Epithelial cell of proximal tubule (primary cell): ENCODE results near the gene UQCRHL. TPM values are rescaled to one million over a fixed set of nuclear protein-coding genes. Genes with fewer than 3 reads are reported as not detected.
A peak's percentile ranks its signal among the peaks of the same experiment; 100 is the strongest.

ENCODE experiments used
- DNase-seq: peaks from one replicate; pipeline ENCODE4 v3.0.0-alpha.2; 2011; ENCODE audit warnings: low read depth
- H3K4me3 ChIP-seq: 2 replicates; pipeline ENCODE4 v1.5.1; 2011; ENCODE audit warnings: low read depth, mild to moderate bottlenecking, low read length
- total RNA-seq: library from RNA; depleted of rRNA; stranded (reverse); fragments of >200 nt; gene quantifications from 2 replicates; pipeline ENCODE4 v1.2.3, GENCODE V29; 2015
- TF ChIP-seq, protein P1 (sequence below): conservative IDR thresholded peaks from 2 replicates; pipeline ENCODE4 v1.5.1; 2012; ENCODE audit warnings: low read depth, mild to moderate bottlenecking, low read length

The UQCRHL gene
- total RNA-seq, 1 donor from 2014 or later: 1.4 TPM

DNA sequence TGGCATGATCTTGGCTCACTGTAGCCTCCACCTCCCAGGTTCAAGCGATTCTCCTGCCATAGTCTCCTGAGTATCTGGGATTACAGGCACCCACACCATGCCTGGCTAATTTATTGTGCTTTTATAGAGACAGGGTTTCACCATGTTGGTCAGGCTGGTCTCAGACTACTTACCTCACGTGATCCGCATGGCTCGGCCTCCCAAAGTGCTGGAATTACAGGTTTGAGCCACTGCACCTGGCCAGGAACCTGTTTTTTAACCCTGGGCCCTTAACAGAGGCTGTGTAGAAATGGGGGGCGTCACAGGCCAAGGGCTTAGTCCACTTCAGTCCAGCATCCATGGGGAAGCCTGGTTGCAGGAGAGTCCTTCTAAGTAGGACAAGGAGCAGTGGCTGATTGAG is 39.5 kb downstream of the UQCRHL start:
- TF ChIP-seq, protein P1, sequence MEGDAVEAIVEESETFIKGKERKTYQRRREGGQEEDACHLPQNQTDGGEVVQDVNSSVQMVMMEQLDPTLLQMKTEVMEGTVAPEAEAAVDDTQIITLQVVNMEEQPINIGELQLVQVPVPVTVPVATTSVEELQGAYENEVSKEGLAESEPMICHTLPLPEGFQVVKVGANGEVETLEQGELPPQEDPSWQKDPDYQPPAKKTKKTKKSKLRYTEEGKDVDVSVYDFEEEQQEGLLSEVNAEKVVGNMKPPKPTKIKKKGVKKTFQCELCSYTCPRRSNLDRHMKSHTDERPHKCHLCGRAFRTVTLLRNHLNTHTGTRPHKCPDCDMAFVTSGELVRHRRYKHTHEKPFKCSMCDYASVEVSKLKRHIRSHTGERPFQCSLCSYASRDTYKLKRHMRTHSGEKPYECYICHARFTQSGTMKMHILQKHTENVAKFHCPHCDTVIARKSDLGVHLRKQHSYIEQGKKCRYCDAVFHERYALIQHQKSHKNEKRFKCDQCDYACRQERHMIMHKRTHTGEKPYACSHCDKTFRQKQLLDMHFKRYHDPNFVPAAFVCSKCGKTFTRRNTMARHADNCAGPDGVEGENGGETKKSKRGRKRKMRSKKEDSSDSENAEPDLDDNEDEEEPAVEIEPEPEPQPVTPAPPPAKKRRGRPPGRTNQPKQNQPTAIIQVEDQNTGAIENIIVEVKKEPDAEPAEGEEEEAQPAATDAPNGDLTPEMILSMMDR: no peak
- H3K4me3 ChIP-seq: no peak overlapping the region
- DNase-seq: no peak

DNA sequence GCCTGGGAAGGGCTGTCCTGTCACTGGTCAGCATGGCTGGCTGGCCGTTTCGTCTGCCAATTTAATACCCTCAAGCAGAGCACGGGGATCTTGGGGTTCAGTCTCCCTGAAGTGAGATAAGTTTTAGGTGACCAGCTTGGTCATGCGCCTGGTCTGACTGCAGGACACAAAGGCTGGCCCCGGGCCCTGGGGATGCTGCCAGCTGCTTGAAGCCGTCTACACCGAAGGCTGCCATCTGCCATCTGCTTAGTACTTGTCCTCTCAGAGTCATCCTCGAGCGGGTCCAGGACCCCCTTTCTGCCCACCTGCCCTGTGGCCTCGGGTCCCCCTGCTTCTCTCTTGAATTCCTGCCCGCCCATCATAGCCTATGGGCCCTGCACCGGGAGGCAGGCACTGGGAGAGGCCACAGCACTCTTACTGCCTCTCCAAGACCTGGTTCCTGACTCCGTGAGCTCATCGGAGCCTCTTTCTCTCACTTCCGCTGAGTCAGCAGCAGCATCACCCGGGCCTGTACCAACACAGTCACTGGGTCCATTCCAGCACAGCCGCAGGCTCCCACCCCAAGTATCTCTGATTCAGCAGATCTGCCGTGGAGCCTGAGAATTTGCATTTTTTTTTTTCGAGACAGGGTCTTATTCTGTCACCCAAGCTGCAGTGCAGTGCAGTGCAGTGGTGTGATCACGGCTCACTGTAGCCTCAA is 41.8 kb downstream of the UQCRHL start:
- TF ChIP-seq, protein P1: no peak
- H3K4me3 ChIP-seq: no peak overlapping the region
- no peak for DNase-seq

DNA sequence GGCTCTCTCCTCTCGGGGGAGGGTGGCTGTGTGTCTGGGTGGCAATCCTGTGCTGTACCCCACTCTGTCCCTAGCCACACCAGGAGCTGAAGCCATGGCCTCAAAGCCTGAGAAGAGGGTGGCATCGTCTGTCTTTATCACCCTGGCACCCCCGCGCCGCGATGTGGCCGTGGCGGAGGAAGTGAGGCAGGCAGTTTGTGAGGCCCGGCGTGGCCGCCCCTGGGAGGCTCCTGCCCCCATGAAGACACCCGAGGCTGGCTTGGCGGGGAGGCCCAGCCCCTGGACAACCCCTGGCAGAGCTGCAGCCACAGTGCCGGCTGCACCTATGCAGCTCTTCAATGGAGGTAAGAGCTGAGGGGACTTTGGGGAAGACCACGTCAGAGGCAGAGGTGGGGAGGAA is 42.6 kb downstream of the UQCRHL start:
- H3K4me3 ChIP-seq: no peak overlapping the region
- DNase-seq: no peak
- TF ChIP-seq, protein P1: no peak

DNA sequence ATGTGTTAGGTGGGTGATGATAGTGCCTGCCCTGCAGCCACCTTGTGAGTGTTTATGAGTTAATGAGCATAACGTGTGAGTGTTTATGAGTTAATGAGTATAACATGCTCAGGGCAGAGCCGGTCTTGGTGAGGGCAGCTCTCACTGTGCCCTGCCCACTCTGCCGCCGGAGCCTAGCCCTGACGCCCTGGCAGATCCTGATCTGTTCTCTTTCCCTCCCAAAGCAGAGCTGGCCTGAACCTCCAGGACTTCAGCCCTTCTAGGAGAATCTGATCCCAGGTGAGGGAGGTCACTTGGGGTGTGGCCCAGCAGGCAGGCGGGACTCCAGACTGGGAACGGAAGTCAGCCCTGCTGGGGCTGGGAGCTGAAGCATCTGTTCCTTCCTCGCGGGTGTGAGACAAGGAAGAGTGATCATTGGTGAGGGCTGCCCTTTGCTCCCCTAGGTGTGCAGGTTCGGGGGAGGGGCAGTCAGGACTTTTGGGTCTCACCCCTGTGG is 43.1 kb downstream of the UQCRHL start:
- H3K4me3 ChIP-seq: peak overlapping the region; percentile 21
- DNase-seq: no peak
- TF ChIP-seq, protein P1: no peak

DNA sequence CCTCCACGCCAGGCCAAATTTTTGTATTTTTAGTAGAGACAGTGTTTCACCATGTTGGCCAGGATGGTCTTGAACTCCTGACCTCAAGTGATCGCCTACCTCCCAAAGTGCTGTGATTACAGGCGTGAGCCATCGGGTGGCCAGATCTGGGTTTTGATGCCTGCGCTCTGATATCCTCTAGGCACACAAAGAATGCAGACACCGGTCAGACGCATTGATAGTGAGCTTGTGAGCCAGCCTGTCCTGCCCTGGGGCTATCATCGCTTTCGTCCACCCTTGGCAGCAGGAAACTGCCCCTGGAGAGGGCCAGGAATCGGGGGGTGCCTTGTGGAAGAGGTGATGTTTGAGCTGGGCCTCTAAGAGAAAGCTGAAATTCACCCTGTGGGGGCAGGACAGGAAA is 44.9 kb downstream of the UQCRHL start:
- no peak for DNase-seq
- TF ChIP-seq, protein P1: no peak
- H3K4me3 ChIP-seq: no peak overlapping the region

DNA sequence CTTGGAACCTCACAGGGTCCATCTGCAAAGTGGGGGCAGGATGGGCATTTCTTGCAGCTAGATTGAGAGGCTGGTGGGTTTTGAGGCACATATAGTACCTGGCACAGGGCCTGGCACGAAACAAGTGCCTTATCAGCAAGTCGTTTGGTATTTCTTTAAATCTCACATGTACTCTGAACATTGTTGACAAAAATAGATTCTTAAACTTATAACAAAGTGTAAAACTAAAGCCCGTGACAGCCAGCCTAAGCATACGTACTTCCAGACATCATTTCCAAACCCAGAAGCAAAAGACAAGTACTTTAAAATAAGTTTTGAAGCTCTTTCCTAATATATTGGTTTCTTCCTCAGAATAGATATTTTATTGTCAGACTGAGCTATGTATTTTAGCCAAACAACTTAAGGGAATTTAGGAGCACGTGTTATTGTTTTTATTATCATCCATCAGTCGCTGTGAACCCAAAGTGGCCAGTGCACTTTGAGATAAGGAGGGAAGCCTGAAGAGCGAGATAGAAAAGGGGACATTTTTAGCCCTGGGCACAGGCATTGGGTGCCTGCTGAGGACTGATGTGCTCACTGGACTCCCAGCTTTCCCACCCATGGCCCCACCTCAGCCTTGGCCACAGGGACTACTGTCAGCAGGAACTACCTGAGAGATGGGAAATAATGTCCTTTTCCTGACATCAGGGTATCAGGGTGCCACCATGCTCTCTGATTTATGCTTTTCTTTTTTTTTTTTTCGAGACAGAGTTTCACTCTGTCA is 45.9 kb downstream of the UQCRHL start:
- TF ChIP-seq, protein P1: no peak
- no peak for DNase-seq
- no peak overlapping the region for H3K4me3 ChIP-seq
